OCI-LY3 (cell line): ENCODE results near the gene DCC.

ENCODE experiments used
- H2AFZ ChIP-seq: fragments of 200-600, 300-600 bp; shearing (Covaris generic); 2 replicates; pipeline ENCODE4 v1.6.0; 2014; ENCODE audit warnings: antibody characterized with exemption, low read depth, low read length
- H3K27ac ChIP-seq: fragments of 200-600, 300-600 bp; sonication (generic); 2 replicates; pipeline ENCODE4 v1.5.1; 2014; ENCODE audit warnings: mild to moderate bottlenecking, low read length, moderate library complexity, mixed read lengths
- H3K27me3 ChIP-seq: fragments of 200-600, 300-600 bp; sonication (generic); 2 replicates; pipeline ENCODE4 v1.6.1; 2014; ENCODE audit warnings: low read depth, low read length, mixed read lengths
- H3K36me3 ChIP-seq: fragments of 200-600, 300-600 bp; sonication (generic); replicated peaks from 2 replicates; pipeline ENCODE3; 2014; ENCODE audit warnings: low read depth, low read length, mixed read lengths
- H3K4me1 ChIP-seq: fragments of 300-600, 200-600 bp; sonication (generic); 2 replicates; pipeline ENCODE4 v1.6.1; 2014; ENCODE audit warnings: low read length, mixed read lengths
- H3K4me2 ChIP-seq: fragments of 200-600, 300-600 bp; sonication (generic); 2 replicates; pipeline ENCODE4 v1.6.1; 2014; ENCODE audit warnings: low read length, mixed read lengths
- H3K4me3 ChIP-seq: fragments of 300-600, 200-600 bp; sonication (generic); 2 replicates; pipeline ENCODE4 v1.5.1; 2014; ENCODE audit warnings: antibody characterized with exemption, mild to moderate bottlenecking, low read length, moderate library complexity
- H3K79me2 ChIP-seq: fragments of 300-600, 200-600 bp; shearing (Covaris generic); 2 replicates; pipeline ENCODE4 v1.6.1; 2014; ENCODE audit warnings: mild to moderate bottlenecking, low read length, mixed read lengths
- H3K9ac ChIP-seq: fragments of 300-600, 200-600 bp; shearing (Covaris generic); 2 replicates; pipeline ENCODE4 v1.6.0; 2014; ENCODE audit warnings: mild to moderate bottlenecking, low read length, moderate library complexity
- H3K9me3 ChIP-seq: fragments of 200-600, 300-600 bp; shearing (Covaris generic); 2 replicates; pipeline ENCODE4 v1.6.1; 2014; ENCODE audit warnings: low read length, mixed read lengths; ENCODE audit not compliant: insufficient read depth
- H4K20me1 ChIP-seq: fragments of 200-600, 300-600 bp; sonication (generic); 2 replicates; pipeline ENCODE4 v1.6.1; 2016; ENCODE audit warnings: low read length, mixed read lengths; ENCODE audit not compliant: insufficient read depth
- CTCF ChIP-seq: fragments of 200-600, 300-600 bp; sonication (generic); IDR thresholded peaks from 2 replicates; pipeline ENCODE4 v1.5.1; 2014; ENCODE audit warnings: antibody characterized with exemption, low read length, low read depth
- EZH2phosphoT487 ChIP-seq: fragments of 200-600 bp; shearing (Covaris generic); IDR thresholded peaks from 2 replicates; pipeline ENCODE4 v1.6.1; 2018; ENCODE audit warnings: antibody characterized with exemption, mixed run types, low read depth

Gene DCC

GRCh38 chr18:53101536-53102105 is 761.6 kb downstream of the DCC start:
- Histone ChIP-seq H3K79me2 (no peaks in the 10 kb centered on the region), H3K27me3 (no peaks in the 10 kb centered on the region), H2AFZ (no peak overlapping the region), H3K9ac (no peak overlapping the region), H3K4me2 (no peak overlapping the region), H3K36me3 (peaks cover 3% of the 10 kb centered on the region), H3K27ac (no peak overlapping the region), H3K4me1 (peaks cover 25% of the 10 kb centered on the region), H3K4me3 (no peak overlapping the region), H3K9me3 (peaks cover 14% of the 10 kb centered on the region), H4K20me1 (no peaks in the 10 kb centered on the region)
- TF ChIP-seq EZH2phosphoT487 (no peak), CTCF (no peak)

GRCh38 chr18:53114441-53114840 is 774.4 kb downstream of the DCC start:
- H3K27me3 ChIP-seq = no peaks in the 10 kb centered on the region
- no peak overlapping the region for H3K9ac ChIP-seq
- H3K4me1 ChIP-seq = no peaks in the 10 kb centered on the region
- no peak overlapping the region for H3K4me3 ChIP-seq
- no peak overlapping the region for H3K4me2 ChIP-seq
- H3K9me3 ChIP-seq = 0 out of 2 replicates have a peak, but pooled peaks cover 6% of the 10 kb centered on the region
- H3K27ac ChIP-seq = no peak overlapping the region
- no peak for TF ChIP-seq CTCF
- no peak for TF ChIP-seq EZH2phosphoT487
- H2AFZ ChIP-seq = no peak overlapping the region
- H4K20me1 ChIP-seq = no peaks in the 10 kb centered on the region
- H3K79me2 ChIP-seq = no peaks in the 10 kb centered on the region
- H3K36me3 ChIP-seq = no peaks in the 10 kb centered on the region

GRCh38 chr18:53115876-53116585 is 776.0 kb downstream of the DCC start:
- Histone ChIP-seq H2AFZ (peak overlapping the region; percentile 56; the same call in 1 of the 2 replicates), H3K4me3 (no peak overlapping the region), H3K27me3 (no peaks in the 10 kb centered on the region), H3K9ac (no peak overlapping the region), H3K9me3 (no peaks in the 10 kb centered on the region), H3K36me3 (no peaks in the 10 kb centered on the region), H4K20me1 (no peaks in the 10 kb centered on the region), H3K4me1 (no peaks in the 10 kb centered on the region), H3K27ac (no peak overlapping the region), H3K79me2 (no peaks in the 10 kb centered on the region), H3K4me2 (peak overlapping the region; percentile 2; the same call in 1 of the 2 replicates)
- TF ChIP-seq CTCF (no peak), EZH2phosphoT487 (no peak)

- Histone ChIP-seq H3K36me3 (no peaks in the 10 kb centered on the region), H3K27me3 (no peaks in the 10 kb centered on the region), H3K4me3 (no peak overlapping the region), H2AFZ (no peak overlapping the region), H3K79me2 (no peaks in the 10 kb centered on the region), H3K4me2 (no peak overlapping the region), H3K9me3 (no peaks in the 10 kb centered on the region), H4K20me1 (no peaks in the 10 kb centered on the region), H3K27ac (no peak overlapping the region), H3K4me1 (no peaks in the 10 kb centered on the region), H3K9ac (no peak overlapping the region)
- TF ChIP-seq EZH2phosphoT487 = no peak
Observed at GRCh38 chr18:53117851-53118250, 777.9 kb downstream of the DCC start.
